HUES64 (cell line): ENCODE results near the gene SPON1.
"Not testable (repeated sequence)": the region's sequence is repeated elsewhere in the genome, so short reads cannot be mapped to it uniquely, and the experiment has no call there.

ENCODE experiments used
- H3K27ac ChIP-seq: 2 replicates; pipeline ENCODE4 v1.7.0; 2013; ENCODE audit warnings: low read depth, low read length, inconsistent platforms
- H3K27me3 ChIP-seq: 2 replicates; pipeline ENCODE4 v1.6.1; 2013; ENCODE audit warnings: mild to moderate bottlenecking, low read length; ENCODE audit not compliant: insufficient read depth
- H3K36me3 ChIP-seq: 2 replicates; pipeline ENCODE4 v1.6.1; 2013; ENCODE audit warnings: mild to moderate bottlenecking, low read length; ENCODE audit not compliant: insufficient read depth
- H3K4me1 ChIP-seq: 2 replicates; pipeline ENCODE4 v1.6.1; 2013; ENCODE audit warnings: mild to moderate bottlenecking, low read length, moderate library complexity; ENCODE audit not compliant: insufficient read depth
- H3K4me3 ChIP-seq: 2 replicates; pipeline ENCODE4 v1.5.1; 2013; ENCODE audit warnings: mild to moderate bottlenecking, low read length, moderate library complexity
- H3K9ac ChIP-seq: 2 replicates; pipeline ENCODE4 v1.6.1; 2013; ENCODE audit warnings: mild to moderate bottlenecking, low read depth, low read length
- H3K9me3 ChIP-seq: 2 replicates; pipeline ENCODE4 v1.6.1; 2013; ENCODE audit warnings: low read depth, low read length; ENCODE audit not compliant: insufficient read depth
- WGBS: fragments of 150-250, 120-280 bp; methylation state at CpG from one replicate; pipeline ENCODE4 v1.1.7; 2013; ENCODE audit warnings: missing lambda C conversion rate; 5-methylcytosine and 5-hydroxymethylcytosine counted together

The SPON1 gene

DNA sequence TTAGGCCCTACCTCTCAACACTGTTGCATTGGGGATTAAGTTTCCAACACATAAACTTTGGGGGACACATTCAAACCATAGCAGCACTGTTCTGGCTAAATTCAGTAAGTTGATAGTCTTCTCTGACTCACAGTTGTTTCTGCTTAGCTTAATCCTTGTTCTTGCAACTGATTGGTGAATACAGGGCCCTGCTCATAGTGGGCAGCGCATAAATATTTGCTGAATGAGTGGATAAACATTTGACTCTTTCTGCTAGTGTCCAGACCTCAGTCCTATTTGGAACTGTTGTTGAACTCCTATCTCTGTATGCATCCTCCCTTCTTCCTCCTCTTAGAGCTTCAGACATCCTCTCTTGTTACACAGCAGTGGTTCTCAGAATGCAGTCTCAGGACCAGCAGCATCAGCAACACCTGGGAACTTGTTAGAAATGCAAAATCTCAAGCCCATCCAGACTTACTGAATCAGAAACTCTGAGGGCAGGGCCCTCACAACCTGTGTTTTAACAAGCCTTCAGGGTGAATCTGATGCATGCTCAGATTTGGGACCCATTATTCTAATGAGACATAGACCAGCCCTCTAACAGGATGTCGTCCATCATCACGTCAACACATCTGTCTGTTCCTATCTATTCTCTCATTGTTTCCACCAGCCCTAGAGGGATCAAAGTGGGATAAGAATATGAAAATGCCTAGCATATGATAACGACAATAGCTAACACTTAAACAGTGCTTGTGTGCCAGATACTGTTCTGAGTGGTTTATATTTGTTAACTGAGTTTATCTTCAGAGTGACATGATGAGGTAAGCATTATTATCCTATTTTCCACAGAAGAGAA lies 22.3 kb downstream of the SPON1 start:
- WGBS: 90% methylated on average over 4 of the region's 4 CpGs
- Histone ChIP-seq H3K9ac (no peak overlapping the region), H3K27ac (no peak overlapping the region), H3K27me3 (no peaks in the 10 kb centered on the region), H3K4me3 (no peak overlapping the region), H3K9me3 (no peaks in the 10 kb centered on the region), H3K36me3 (no peaks in the 10 kb centered on the region), H3K4me1 (no peaks in the 10 kb centered on the region)

- H3K4me1 ChIP-seq, H3K4me3 ChIP-seq, H3K9ac ChIP-seq, H3K27me3 ChIP-seq, H3K36me3 ChIP-seq, H3K9me3 ChIP-seq, H3K27ac ChIP-seq: not testable (repeated sequence)
- 98% methylated on average over 4 of the region's 5 CpGs for WGBS
Observed at GRCh38 chr11:13986695-13987094, 24.2 kb downstream of the SPON1 start.

DNA sequence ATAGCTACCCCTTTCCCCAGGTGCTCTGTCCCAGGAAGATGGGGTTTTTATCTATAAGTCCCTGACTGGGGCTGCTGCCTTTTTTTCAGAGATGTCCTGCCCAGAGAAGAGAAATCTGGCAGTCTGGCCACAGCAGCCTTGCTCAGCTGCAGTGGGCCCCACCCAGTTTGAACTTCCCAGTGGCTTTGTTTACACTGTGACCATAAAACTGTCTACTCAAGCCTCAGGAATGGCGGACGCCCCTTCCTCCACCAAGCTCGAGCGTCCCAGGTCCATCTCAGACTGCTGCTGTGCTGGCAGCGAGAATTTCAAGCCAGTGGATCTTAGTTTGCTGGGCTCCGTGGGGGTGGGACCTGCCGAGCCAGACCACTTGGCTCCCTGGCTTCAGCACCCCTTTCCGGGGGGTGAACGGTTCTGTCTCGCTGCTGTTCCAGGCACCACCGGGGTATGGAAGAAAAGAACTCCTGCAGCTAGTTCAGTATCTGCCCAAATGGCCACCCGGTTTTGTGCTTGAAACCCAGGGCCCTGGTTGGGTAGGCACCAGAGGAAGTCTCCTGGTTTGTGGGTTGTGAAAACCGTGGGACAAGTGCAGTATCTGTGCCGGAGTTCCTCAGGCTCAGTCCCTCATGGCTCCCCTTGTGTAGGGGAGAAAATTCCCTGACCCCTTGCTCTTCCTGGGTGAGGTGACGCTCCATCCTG lies 29.8 kb downstream of the SPON1 start:
- H3K9ac ChIP-seq, H3K4me1 ChIP-seq, H3K4me3 ChIP-seq, H3K9me3 ChIP-seq, H3K27ac ChIP-seq, H3K27me3 ChIP-seq, H3K36me3 ChIP-seq: not testable (repeated sequence)
- WGBS: 94% methylated on average over 15 of the region's 15 CpGs

DNA sequence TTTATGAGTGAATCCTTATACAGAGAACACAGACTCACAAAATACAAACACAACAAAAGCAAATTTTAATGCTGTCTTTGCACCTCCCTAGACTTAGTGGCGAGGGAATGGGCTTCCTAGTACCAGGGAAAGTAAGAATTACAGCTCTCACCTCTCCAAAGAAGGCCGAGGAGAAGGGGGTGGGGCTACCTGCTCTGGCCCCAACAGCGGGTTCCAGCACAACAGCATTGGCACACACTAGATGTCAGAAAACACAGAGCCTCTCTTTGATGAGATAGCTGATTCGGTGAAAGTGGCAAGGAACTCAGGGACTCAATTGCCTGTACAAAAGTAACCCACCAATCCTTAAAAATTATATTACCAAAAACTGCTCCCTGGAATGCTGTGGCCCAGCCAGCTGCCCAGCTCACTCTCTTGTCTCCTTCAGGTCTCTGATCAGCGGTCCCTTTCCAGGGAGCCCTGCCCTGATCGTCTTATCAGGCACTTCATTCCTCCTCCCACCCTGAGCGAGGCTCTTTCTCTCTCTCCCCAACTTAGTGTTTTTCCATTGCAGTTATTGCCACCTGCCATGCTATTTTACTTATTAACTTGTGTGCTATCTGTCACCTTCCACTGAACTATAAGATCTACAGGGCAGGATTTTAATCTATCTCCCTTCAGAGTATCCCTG lies 30.7 kb downstream of the SPON1 start:
- H3K4me1 ChIP-seq: no peaks in the 10 kb centered on the region
- H3K4me3 ChIP-seq: no peak overlapping the region
- WGBS: 85% methylated on average over 7 of the region's 7 CpGs
- no peaks in the 10 kb centered on the region for H3K9me3 ChIP-seq
- no peak overlapping the region for H3K9ac ChIP-seq
- H3K36me3 ChIP-seq: no peaks in the 10 kb centered on the region
- no peak overlapping the region for H3K27ac ChIP-seq
- H3K27me3 ChIP-seq: no peaks in the 10 kb centered on the region

DNA sequence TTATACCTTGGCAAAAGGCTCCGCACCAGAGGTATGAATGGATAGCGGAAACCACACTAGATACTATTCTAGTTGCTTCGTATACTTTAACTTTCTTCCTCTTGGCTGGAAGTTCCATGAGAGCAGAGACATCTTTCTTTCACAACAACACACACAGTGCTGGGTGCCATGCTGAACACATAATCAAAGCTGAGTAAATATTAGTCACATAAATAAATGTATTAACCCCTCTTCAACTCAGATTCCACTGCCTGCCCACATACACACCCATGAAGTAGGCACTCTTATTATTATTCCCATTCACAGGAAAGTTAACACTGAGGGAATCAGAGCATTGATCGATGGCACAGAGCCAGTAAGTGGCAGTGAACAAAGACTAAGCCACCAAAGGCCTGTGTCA lies 35.4 kb downstream of the SPON1 start:
- Histone ChIP-seq H3K4me3 (no peak overlapping the region), H3K4me1 (no peaks in the 10 kb centered on the region), H3K27me3 (no peaks in the 10 kb centered on the region), H3K9me3 (peaks cover 14% of the 10 kb centered on the region; the same call in 1 of the 2 replicates), H3K9ac (no peak overlapping the region), H3K36me3 (no peaks in the 10 kb centered on the region), H3K27ac (no peak overlapping the region)
- 95% methylated on average over 4 of the region's 4 CpGs for WGBS

DNA sequence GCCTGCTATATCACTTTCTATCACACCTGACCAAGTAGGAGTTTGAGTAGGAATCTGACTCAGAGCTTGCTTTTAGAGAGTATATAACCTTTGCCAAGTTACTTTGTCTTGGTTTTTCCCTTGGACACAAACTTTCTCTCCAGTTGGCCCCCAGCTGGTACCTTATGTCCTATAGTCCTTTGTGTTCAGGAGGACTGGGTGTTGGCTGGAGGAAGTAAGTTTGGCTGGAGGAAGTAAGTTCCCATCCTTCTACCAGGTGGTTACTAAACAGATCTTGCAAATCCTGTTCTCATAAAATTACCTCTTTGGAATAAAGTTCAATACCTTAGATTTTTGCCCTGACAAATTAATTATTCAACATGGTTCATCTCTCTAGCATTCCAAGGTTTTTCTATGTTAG lies 37.2 kb downstream of the SPON1 start:
- Histone ChIP-seq H3K36me3 (no peaks in the 10 kb centered on the region), H3K9me3 (peaks cover 14% of the 10 kb centered on the region; the same call in 1 of the 2 replicates), H3K27ac (no peak overlapping the region), H3K4me3 (no peak overlapping the region), H3K9ac (no peak overlapping the region), H3K4me1 (no peaks in the 10 kb centered on the region), H3K27me3 (no peaks in the 10 kb centered on the region)

GRCh38 chr11:14001597-14001996 lies 39.1 kb downstream of the SPON1 start:
- 92% methylated on average over 2 of the region's 2 CpGs for WGBS
- no peaks in the 10 kb centered on the region for H3K36me3 ChIP-seq

GRCh38 chr11:14007566-14007965 lies 45.0 kb downstream of the SPON1 start:
- no peaks in the 10 kb centered on the region for H3K36me3 ChIP-seq
- H3K9ac ChIP-seq: no peak overlapping the region
- H3K9me3 ChIP-seq: peaks cover 6% of the 10 kb centered on the region; the same call in 1 of the 2 replicates
- H3K4me3 ChIP-seq: no peak overlapping the region
- WGBS: 86% methylated on average over 6 of the region's 6 CpGs
- H3K27me3 ChIP-seq: no peaks in the 10 kb centered on the region
- no peak overlapping the region for H3K27ac ChIP-seq
- H3K4me1 ChIP-seq: no peaks in the 10 kb centered on the region

More at GRCh38 chr11:14001597-14001996, 39.1 kb downstream of the SPON1 start:
- Histone ChIP-seq H3K27ac (no peak overlapping the region), H3K9ac (no peak overlapping the region), H3K4me1 (no peaks in the 10 kb centered on the region), H3K9me3 (peaks cover 14% of the 10 kb centered on the region; the same call in 1 of the 2 replicates), H3K27me3 (no peaks in the 10 kb centered on the region), H3K4me3 (no peak overlapping the region)

- Histone ChIP-seq H3K4me3 (no peak overlapping the region), H3K27ac (no peak overlapping the region), H3K9me3 (peaks cover 6% of the 10 kb centered on the region; the same call in 1 of the 2 replicates), H3K27me3 (no peaks in the 10 kb centered on the region), H3K9ac (no peak overlapping the region), H3K36me3 (no peaks in the 10 kb centered on the region), H3K4me1 (no peaks in the 10 kb centered on the region; the same call in 1 of the 2 replicates)
- 91% methylated on average over 3 of the region's 3 CpGs for WGBS
Observed at GRCh38 chr11:14010665-14011064, 48.1 kb downstream of the SPON1 start.

DNA sequence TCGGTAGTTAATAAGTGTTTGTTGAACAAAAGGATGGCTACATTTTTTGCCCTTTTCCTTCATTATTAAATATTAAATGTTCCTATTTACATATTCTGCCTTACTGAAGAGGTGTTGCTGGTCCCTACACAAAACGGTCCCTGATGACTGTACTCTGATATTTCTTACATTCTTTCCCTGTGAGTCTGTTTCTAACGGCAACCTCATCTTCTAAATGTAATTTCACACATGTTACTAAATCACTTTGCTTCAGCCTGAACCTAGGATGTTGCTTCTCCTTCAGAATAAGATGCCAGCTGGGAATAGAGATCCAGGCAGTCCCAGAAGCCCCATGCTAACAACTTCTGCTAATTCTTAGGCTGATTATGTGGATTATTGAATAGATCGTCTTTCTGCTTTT lies 50.3 kb downstream of the SPON1 start:
- Histone ChIP-seq H3K36me3 (no peaks in the 10 kb centered on the region), H3K9ac (no peak overlapping the region), H3K4me1 (peaks cover 8% of the 10 kb centered on the region; the same call in 1 of the 2 replicates), H3K27ac (no peak overlapping the region), H3K4me3 (no peak overlapping the region), H3K9me3 (no peaks in the 10 kb centered on the region), H3K27me3 (no peaks in the 10 kb centered on the region)
- WGBS: 90% methylated on average over 3 of the region's 4 CpGs

- Histone ChIP-seq H3K9me3 (no peaks in the 10 kb centered on the region), H3K4me1 (peaks cover 8% of the 10 kb centered on the region; the same call in 1 of the 2 replicates), H3K36me3 (no peaks in the 10 kb centered on the region), H3K27ac (peak overlapping the region; percentile 9; the same call in 1 of the 2 replicates), H3K9ac (no peak overlapping the region), H3K27me3 (peaks cover 3% of the 10 kb centered on the region; the same call in 1 of the 2 replicates), H3K4me3 (no peak overlapping the region)
- WGBS: 54% methylated on average over 4 of the region's 4 CpGs
Observed at GRCh38 chr11:14015711-14016110, 53.2 kb downstream of the SPON1 start.
